ENCODE measurements around the gene MED27.

Gene MED27

GRCh38 chr9:132074736-132075135, 4.9 kb downstream of the MED27 start:
- Histone ChIP-seq H3K27me3 (ENCODE audit: insufficient read depth, poor library complexity, severe bottlenecking) (no peaks in the 10 kb centered on the region), H3K4me3 (replicated peaks; ENCODE audit: insufficient read depth, low read length) (no peak overlapping the region), H3K27ac (replicated peaks) (no peak overlapping the region)
- TF ChIP-seq CTCF (IDR thresholded peaks at IDR 0.05; ENCODE audit: insufficient read depth, low read length) (no peak), POLR2AphosphoS5 (IDR thresholded peaks at IDR 0.05; ENCODE audit: low read depth) (no peak), SPI1 (IDR thresholded peaks at IDR 0.05; ENCODE audit: borderline replicate concordance, low read depth) (no peak), REST (IDR thresholded peaks at IDR 0.05; ENCODE audit: insufficient replicate concordance, low read depth) (no peak), GABPA (IDR thresholded peaks at IDR 0.05; ENCODE audit: low read depth) (no peak)
- DNase-seq (ENCODE audit: low read depth in 1 of 2, low spot score in 1 of 2): no peak

GRCh38 chr9:132071847-132072507, 7.7 kb downstream of the MED27 start:
- Histone ChIP-seq H3K4me3 (replicated peaks; ENCODE audit: insufficient read depth, low read length) (no peak overlapping the region), H3K27ac (replicated peaks) (no peak overlapping the region), H3K27me3 (ENCODE audit: insufficient read depth, poor library complexity, severe bottlenecking) (no peaks in the 10 kb centered on the region)
- DNase-seq (ENCODE audit: low read depth in 1 of 2, low spot score in 1 of 2): no peak
- no peak for TF ChIP-seq GABPA (IDR thresholded peaks at IDR 0.05; ENCODE audit: low read depth)
- no peak for TF ChIP-seq SPI1 (IDR thresholded peaks at IDR 0.05; ENCODE audit: borderline replicate concordance, low read depth)
- no peak for TF ChIP-seq CTCF (IDR thresholded peaks at IDR 0.05; ENCODE audit: insufficient read depth, low read length)
- TF ChIP-seq REST (IDR thresholded peaks at IDR 0.05; ENCODE audit: insufficient replicate concordance, low read depth): no peak
- no peak for TF ChIP-seq POLR2AphosphoS5 (IDR thresholded peaks at IDR 0.05; ENCODE audit: low read depth)

- Histone ChIP-seq H3K27me3 (ENCODE audit: insufficient read depth, poor library complexity, severe bottlenecking) (no peaks in the 10 kb centered on the region), H3K4me3 (replicated peaks; ENCODE audit: insufficient read depth, low read length) (no peak overlapping the region), H3K27ac (replicated peaks) (no peak overlapping the region)
- DNase-seq (ENCODE audit: low read depth in 1 of 2, low spot score in 1 of 2): no peak
- TF ChIP-seq GABPA (IDR thresholded peaks at IDR 0.05; ENCODE audit: low read depth): no peak
- TF ChIP-seq SPI1 (IDR thresholded peaks at IDR 0.05; ENCODE audit: borderline replicate concordance, low read depth): no peak
- TF ChIP-seq CTCF (IDR thresholded peaks at IDR 0.05; ENCODE audit: insufficient read depth, low read length): no peak
- TF ChIP-seq POLR2AphosphoS5 (IDR thresholded peaks at IDR 0.05; ENCODE audit: low read depth): no peak
- no peak for TF ChIP-seq REST (IDR thresholded peaks at IDR 0.05; ENCODE audit: insufficient replicate concordance, low read depth)
These were observed 10.4 kb downstream of the MED27 start for GRCh38 chr9:132069046-132069898.

Measured in HL-60 (cell line).